Liver (tissue), 3 donors: ENCODE data around the gene CYP3A5.

Experiments
- ATF3 ChIP-seq: IDR thresholded peaks from 2 replicates; pipeline ENCODE4 v1.6.1; 2016; ENCODE audit warnings: antibody characterized with exemption
- CTCF ChIP-seq: fragments of 150-350 bp; IDR thresholded peaks from 2 replicates; pipeline ENCODE4 v1.5.1; 2017; ENCODE audit warnings: improper control_type of control experiment, low read depth, low read length; ENCODE audit not compliant: missing input control
- FOXA1 ChIP-seq: IDR thresholded peaks from 2 replicates; pipeline ENCODE4 v1.6.1; 2016; ENCODE audit warnings: antibody characterized with exemption
- GABPA ChIP-seq, 2 donors: IDR thresholded peaks in 1 of 2; conservative IDR thresholded peaks in 1 of 2; 2 replicates each; pipeline ENCODE4 v1.6.1; 2016; ENCODE audit warnings: antibody characterized with exemption in 2 of 2, mild to moderate bottlenecking in 1 of 2, moderate library complexity in 1 of 2
- HNF4G ChIP-seq: IDR thresholded peaks from 2 replicates; pipeline ENCODE4 v1.6.1; 2016; ENCODE audit warnings: antibody characterized with exemption
- MAX ChIP-seq: IDR thresholded peaks from 2 replicates; pipeline ENCODE4 v1.6.1; 2016; ENCODE audit warnings: antibody characterized with exemption
- RAD21 ChIP-seq, 2 donors: IDR thresholded peaks; 2 replicates each; pipeline ENCODE4 v1.6.1; 2016; ENCODE audit warnings: antibody characterized with exemption in 2 of 2, mild to moderate bottlenecking in 2 of 2
- RXRA ChIP-seq, 2 donors: IDR thresholded peaks; 2 replicates each; pipeline ENCODE4 v1.6.1; 2017 to 2018; ENCODE audit warnings: antibody characterized with exemption in 2 of 2, mild to moderate bottlenecking in 1 of 2
- SP1 ChIP-seq: IDR thresholded peaks from 2 replicates; pipeline ENCODE4 v1.6.1; 2018; ENCODE audit warnings: antibody characterized with exemption, mild to moderate bottlenecking
- TAF1 ChIP-seq: conservative IDR thresholded peaks from 2 replicates; pipeline ENCODE4 v1.6.1; 2016; ENCODE audit warnings: antibody characterized with exemption, mild to moderate bottlenecking
- YY1 ChIP-seq: IDR thresholded peaks from 2 replicates; pipeline ENCODE4 v1.6.1; 2016; ENCODE audit warnings: antibody characterized with exemption, mild to moderate bottlenecking
- ZBTB33 ChIP-seq: IDR thresholded peaks from 2 replicates; pipeline ENCODE4 v1.6.1; 2016; ENCODE audit warnings: antibody characterized with exemption
- donor health status: healthy.
- donor health status: healthy.

- TF ChIP-seq CTCF: no peak
- no peak for TF ChIP-seq YY1
- TF ChIP-seq TAF1: no peak
- TF ChIP-seq ATF3: no peak
- TF ChIP-seq HNF4G: no peak
- TF ChIP-seq MAX: no peak
- no peak for TF ChIP-seq SP1
- no peak for TF ChIP-seq FOXA1
- no peak for TF ChIP-seq RAD21 (IDR thresholded peaks at IDR 0.05)
- no peak for TF ChIP-seq ZBTB33
- TF ChIP-seq RXRA (IDR thresholded peaks at IDR 0.05): no peak
- no peak for TF ChIP-seq GABPA (IDR thresholded peaks at IDR 0.05 in 1 of 2, conservative IDR thresholded peaks at IDR 0.05 in 1 of 2)
Measured at GRCh38 chr7:99644431-99644830, 35.4 kb downstream of the CYP3A5 start.
